SU-DHL-6 (cell line): Measurements from ENCODE around the gene GRAMD4.

Experiments used
- CTCF ChIP-seq: fragments of 200-600 bp; sonication (generic); IDR thresholded peaks from one replicate; pipeline ENCODE4 v1.5.1; 2017; ENCODE audit warnings: antibody characterized with exemption, mild to moderate bottlenecking, low read length, moderate library complexity; ENCODE audit not compliant: insufficient read depth, poor library complexity, severe bottlenecking
- EZH2phosphoT487 ChIP-seq: fragments of 200-600 bp; sonication (generic), shearing (Covaris generic); conservative IDR thresholded peaks from 2 replicates; pipeline ENCODE4 v1.6.1; 2018; ENCODE audit warnings: mild to moderate bottlenecking, antibody characterized with exemption, low read length, moderate library complexity, mixed read lengths

GRCh38 chr22:46687048-46687444 is 66.9 kb downstream of the GRAMD4 start:
- no peak for TF ChIP-seq CTCF
- no peak for TF ChIP-seq EZH2phosphoT487
